Smooth muscle cell of the brain vasculature (primary cell): ENCODE data around the gene CLTCL1.

Experiments
- DNase-seq: peaks from one replicate; pipeline ENCODE4 v3.0.0-alpha.2; 2012; ENCODE audit warnings: low read depth, low spot score

CLTCL1 gene

DNA sequence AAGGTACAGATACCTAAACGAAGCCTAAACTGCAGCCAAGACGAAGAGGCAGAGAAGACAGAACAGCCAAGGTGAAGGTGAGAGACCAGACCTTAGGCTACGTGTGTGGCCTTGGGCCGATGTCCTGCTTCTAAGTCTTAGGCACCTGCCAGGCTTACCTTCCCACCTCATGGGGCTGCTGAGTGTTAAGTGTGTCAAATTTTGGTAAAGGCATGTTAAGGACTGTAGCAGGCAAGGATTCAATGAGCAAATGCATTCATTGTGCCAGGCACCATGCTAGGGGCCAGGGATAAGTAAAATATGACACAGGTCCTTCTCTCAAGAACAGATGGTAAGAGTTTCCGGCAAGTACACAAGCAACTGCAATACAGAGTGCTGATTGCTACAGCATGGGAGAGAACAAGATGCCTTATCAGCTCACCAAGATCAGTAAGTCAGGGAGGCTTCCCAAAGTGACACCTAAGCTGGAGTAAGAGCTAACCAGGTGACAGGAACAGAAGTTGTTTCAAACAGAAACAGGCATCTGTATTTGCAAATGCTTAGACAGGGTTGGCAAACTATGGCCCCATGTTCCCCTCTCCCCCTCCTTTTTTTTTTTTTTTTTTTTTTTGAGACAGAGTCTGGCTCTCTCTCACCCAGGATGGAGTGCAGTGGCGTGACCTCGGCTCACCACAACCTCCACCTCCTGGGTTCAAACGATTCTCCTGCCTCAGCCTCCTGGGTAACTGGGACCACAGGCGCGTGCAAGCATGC, 46.7 kb downstream of the CLTCL1 start:
- no peak for DNase-seq

DNA sequence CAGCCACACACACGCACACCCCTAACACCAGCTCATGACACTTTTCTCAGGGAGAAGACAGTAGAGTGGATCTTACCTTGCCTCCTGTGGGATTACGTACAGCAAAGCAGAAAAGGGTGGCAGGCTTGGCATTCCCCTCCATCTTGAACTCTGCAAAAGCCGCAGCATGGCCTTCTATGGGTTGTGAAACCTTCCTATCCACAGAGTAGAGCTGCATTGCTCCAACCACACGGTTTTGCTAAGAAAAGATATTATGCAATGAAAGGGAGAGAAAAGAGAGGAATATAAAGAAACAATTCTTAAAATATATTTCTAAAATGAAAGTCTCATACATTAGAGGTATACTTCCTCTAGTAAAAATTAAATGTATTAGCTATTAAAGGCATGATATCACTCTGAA, 48.8 kb downstream of the CLTCL1 start:
- no peak for DNase-seq

DNA sequence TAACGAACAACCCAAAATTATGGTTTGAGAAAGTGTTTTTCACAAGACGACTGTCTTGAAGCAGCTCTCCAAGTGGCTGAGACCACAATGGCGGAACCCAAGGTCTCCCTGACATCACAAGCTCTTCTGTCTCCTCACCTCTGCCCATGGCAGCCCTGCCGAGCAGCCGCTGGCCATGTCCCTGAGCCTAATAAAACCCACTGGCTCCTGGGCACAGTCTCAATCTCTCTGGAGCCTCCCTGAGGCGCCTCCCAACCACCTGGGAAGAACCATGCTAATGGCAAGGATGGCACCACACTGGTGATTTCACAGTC, 50.0 kb downstream of the CLTCL1 start:
- DNase-seq, result no peak

DNA sequence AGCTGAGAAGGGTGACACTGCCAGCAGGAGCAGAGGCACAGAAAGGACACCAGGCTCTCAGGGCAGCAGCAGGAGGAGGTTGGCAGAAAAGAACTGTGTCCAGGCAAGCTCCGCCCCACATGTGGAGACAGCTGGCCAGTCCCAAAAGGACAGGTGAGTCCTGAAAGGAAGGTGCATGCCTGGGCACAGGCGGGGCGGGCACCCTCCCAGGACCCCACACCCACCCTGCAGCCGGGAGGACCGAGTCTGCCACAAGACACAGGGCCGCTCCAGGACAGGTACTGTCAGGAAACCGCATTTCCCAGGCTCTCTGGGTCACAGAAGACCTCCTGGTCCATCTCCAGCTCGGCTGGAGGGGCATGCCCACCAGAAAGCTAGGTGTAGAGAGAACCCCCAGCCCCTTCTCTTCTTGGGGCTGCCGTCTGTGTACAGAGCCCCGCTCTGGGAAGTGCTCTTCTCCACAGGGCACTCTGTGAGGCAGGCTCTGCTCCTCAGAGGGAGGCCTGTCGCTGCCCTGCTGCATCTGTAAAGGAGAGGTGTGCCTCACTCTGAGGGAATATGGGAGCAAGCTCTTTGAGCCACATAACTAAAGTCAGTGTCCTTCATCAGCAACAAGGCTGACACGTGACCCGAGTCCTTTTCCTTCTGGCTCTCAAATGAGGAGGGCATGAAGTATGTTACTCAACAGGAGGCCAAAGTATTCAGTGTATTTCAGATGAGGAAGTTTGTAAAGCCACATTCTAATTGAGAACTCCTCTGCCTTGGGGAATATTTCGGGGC, 50.5 kb downstream of the CLTCL1 start:
- no peak for DNase-seq

DNA sequence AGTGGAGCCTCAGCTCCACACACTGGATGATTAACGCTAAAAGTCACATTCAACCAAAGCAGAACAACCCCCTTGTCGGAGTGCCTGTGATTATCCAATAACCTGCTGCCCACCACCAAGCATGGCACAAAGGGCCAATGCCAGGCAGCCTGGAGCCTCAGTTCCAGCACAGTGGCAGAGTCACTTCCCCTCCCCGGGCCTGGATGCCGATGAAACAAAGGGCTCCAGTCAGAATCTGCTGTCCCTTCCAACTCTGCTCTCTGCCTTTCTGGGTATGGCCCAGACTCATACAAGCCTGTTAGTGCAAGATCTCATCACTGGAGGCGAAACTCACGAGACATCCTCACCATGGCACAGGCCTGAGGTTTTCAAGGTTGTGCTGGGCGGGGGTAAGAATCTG, 52.1 kb downstream of the CLTCL1 start:
- DNase-seq, result no peak

DNA sequence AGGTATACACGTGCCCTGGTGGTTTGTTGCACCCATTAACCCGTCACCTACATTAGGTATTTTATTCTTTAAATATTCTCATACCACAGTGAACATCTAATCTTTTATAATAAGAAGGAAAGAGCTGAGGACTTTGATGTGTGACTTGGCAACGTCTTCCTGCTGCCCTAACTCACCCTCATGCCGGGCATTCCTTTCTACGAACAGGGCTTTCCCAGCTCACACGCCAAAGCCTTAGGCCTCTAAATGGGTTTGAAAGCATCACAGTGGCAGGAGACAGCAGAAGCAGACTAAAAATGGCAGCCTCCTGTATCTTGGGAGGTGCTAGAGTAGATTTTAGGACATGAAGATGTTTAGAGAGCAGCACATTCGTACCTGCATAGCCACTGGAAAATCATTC, 52.6 kb downstream of the CLTCL1 start:
- DNase-seq, result no peak

DNA sequence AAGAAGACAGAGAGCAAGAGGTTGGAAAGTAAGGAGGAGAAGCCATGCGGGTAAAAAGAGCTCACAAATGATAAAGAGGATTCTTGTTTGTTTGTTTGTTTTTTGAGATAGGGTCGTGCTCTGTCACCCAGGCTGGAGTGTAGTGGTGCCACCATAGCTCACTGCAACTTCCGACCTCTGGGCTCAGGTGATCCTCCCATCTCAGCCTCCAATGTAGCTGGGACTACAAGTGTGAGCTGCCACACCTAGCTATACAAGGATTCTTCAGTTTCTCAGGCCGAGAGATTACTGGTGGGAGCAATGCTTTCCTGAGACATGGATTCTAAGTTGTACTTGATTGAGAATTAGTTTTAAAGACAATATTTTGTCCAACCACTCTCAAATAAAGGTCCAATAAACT, 55.6 kb downstream of the CLTCL1 start:
- DNase-seq, result no peak

DNA sequence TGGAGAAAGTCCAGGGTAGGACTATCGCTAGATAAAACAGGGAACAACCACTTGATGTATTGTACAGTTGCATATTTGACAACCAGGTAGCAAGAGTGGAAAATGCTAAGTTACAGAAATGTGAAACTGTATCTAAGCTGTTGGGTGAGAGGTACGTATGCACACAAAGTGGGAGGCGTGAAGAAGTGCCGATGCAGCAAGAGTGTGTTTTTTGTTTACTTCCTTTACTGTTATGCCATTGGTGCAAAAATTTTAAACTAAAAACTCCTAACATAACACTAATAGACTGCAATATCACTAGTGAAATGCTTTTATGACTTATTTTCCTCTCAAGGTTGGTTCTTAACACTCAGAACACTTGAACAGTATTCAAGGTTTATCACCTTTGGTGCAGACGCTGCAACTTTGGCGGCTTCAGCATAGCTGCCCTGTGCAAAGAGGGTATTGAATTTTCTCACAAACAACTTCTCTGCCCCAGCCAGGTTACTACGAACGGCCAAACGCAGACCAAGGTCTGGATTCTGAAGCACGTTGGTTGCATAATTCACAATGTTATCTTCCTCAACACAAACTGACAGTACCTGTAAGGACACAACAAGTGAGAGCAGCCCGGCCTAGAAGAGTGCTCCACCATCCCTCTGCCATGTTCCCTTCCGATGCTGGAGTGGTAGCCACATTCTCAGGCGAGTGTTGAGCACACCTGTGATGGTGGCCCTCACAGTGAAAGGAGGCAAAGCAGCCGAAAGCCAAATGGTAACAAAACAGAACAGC, 57.2 kb downstream of the CLTCL1 start:
- no peak for DNase-seq

DNA sequence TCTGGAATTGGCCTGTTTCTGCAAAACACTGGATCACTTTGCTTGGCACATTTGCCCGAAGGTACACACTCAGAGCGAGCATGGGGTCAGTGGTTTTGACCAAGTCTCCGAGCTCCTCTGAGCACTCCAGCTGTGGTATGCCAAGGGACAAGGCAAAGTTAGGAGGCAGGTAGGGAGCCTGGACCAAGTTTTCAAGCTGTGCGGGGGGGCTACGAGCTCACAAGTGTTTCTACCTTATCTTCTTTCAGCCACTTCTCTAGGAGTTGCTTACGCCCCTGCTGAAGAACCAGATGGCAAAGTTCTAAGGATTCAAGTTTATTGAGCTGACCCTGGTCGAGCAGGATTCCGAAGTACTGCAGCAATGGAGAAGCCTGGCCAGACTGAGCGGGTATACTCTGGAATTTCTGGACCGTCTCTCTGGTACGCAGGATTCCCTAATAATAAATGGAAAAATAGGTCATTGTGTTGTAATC, 58.3 kb downstream of the CLTCL1 start:
- DNase-seq, result no peak

DNA sequence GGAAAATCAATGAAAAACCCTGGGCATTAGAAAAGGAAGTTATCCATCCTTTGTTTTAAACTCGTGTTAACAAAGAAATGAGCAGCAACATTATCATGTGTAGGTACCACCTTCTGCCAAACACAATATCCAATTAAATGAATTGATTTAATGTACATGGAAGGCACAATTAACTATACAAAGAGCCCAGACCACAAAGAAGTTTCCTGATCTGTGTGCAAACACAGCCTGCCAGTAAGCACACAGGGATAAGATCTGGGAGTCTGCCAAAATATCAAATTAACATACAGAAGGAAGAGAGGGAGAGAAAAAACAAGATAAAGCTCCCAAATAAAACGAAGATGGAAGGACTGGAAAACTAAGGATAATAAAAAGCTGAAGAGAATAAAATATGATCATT, 58.9 kb downstream of the CLTCL1 start:
- no peak for DNase-seq

DNA sequence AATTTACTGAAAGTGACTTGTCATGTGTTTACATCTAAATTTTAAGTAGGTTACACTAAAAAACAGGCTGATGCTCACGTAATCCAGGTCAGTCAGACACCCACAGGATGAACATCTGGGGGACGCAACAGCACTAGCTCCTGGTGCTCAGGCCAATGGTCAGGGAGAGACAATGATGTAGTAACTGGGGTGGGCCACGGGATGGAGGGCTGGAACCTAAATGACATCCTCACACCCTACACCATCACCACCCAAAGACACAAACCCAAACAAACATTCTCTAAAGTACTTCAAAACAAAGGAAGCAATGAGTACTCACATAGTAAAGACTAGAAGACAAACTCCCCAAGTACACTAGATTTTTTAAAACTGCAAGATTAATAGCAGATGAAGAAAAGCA, 59.5 kb downstream of the CLTCL1 start:
- DNase-seq, result no peak

DNA sequence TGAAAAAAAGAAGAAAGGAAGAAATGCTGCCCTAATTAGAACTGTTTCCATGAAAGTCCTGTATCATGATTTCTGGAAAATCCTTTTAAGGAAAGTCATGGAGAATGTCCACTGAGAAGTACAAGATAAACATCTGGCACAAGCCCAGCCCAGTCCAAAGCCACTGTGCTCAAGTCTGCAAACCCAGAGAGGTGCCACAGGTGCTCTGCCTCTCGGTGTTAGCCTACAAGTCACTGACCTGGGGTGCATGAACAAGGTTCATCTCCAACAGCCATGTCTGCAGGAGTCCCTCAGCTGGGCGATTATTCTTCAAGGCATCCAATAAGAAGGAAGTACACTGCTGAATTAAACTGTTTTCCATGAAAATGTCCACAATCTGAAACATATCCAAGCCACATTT, 61.9 kb downstream of the CLTCL1 start:
- no peak for DNase-seq

DNA sequence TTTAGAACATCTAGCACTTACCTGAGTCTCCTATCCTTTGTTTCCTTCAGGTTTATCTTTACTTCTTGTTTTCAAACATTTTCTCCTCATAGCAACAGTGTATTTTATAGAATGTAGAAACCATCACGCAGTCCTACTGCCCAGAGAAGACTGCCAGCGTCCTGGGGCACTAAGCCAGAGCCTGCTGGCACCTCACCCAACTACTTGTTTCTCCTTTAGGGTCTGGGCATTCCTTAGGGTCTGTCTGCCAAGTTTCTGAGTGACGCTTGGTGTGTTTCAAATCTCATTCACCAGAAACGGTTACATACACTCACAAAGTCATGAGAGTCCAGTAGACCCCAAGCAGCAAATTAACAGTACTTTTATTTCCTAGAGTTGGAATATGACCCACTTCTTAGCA, 63.3 kb downstream of the CLTCL1 start:
- DNase-seq, result no peak

DNA sequence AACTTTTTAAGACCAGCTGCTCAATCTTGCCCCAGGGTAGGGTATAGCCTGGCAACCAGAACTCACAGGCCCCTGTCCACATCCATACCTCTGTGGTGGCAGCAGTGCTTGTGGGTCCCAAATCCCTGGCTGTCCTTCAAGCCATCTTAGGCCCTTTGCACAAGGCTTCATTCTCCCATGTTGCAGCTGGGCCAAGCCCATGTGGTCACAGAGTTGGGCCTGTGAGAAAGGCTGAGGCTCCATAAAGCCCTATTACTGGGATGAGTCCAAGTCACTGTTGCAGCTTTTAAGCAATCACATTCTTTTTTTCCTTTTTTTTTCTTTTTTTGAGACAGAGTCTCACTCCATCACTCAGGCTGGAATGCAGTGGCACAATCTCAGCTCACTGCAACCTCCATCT, 65.1 kb downstream of the CLTCL1 start:
- no peak for DNase-seq

DNA sequence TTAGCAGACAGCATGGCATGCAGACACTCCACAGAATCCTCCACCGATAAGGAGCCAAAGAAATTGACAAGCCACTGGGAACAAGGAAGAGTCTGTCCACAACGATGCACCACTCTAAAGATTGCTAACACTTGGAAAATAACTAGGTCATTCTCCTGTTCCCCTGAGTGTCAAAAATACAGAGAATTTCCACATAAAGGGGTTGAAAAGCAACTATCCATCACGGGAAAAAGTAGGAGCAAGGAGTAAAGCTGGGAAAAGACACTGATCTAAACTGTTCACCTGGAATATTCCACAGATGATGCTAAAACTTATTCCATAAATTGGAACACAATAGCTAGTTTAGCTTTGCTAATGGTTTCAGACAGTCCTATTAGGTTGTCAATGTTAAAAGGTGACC, 66.0 kb downstream of the CLTCL1 start:
- DNase-seq, result no peak

DNA sequence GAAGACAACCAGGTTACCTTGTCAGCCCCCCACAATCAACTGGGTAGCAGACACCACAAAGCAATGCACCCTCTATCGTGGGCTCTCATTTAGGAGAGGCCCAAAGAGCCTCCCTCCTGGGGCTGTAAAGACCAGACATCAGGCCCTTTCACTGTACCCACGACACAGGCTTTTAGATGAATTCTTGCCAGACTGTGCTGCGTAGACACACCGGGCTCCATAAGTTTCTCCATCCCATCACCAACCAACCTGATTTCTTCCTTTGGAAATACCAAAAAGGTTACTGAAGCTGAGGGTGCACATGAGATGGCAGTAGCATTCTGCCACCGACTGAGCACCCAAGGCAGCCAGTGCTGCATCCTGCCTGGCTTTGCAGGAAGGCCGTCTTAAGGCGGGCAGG, 66.5 kb downstream of the CLTCL1 start:
- DNase-seq, result no peak

DNA sequence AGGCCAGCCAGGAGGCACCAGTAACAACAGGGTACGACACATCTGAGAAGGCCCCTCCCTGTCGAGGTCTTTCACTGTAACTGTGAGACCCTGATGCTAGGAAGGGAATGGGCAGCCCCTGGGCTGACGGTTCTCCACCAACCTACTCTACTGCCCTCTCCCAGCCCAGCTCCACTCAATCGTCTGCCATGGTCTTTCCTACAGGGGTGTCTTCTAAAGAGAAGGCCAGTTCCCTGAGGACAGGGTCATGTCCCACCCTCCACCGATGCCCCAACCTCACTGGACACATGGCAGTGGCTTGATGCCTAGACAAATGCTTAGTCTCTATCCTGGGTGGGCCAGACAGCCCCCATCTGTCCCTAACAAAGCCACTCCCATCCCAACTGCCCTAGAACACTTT, 67.0 kb downstream of the CLTCL1 start:
- DNase-seq, result no peak

DNA sequence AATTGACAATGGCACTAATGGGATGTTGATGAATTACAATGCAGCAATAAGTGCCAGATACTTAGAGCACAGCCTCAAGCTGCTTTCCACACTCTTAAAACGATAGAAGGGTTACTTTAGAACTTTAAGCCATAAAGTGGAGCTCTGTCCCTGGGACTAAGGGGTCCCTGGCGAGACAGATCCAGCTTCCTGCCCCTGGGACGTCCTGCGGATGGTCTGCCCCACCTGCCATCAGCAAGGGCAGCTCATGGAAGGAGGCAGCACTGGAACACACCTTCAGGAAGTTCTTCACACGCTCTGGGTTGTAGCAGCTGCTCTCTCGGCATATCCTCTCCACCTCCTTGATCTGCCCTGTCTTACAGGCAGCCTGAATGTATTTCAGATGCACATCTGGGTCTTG, 67.9 kb downstream of the CLTCL1 start:
- DNase-seq, result no peak

DNA sequence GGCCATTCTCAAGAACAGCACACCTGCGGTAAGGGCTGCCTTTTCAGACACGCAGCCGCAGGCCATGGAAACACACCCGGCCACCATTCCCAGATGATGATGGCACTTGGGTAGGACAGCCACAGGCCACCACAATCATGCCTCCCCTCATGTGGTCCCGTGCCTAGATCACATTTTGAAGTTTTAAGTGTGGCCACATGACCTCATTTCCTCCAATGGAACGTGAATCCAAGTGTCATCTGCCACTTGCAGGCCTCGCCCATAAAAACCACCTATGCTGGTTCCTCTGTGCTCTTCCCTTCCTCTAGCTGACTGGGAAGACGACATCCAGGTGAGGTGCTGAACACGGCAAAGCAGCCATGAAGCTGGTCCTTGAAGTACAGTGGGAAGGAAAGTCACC, 68.4 kb downstream of the CLTCL1 start:
- no peak for DNase-seq

DNA sequence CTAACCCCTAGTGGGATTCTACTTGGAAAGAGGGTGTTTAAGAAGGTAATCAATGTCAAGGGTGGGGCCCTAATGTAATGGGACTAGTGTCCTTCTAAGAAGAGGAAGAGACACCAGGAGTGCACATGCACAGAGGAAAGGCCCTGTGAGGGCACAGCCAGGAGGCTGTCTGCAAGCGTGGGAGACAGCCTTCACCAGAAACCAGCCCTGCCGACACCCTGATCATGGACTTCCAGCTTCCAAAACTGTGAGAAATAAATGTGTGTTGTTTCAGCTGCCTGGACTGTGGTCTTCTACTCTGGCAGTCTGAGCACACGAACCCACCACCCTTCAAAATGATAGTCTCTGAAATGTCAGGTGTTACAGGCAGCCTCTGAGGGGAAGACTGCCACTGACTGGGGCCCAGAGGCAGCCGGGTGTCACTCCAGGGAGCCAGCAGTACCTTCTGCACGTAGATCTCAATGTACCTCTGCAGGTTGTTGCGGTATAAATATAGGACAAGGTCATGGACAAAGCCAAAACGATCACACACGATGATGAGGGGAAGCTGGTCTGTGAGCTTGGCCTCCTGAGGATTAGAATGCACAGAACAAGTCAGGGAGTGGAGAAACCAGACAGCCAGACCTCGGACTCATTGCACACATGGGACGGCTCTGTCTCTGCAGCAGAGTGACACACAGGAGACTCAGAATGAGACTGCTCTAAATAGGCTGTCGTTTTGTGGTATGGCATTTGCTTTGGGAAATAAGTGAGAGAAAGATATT, 69.1 kb downstream of the CLTCL1 start:
- no peak for DNase-seq

DNA sequence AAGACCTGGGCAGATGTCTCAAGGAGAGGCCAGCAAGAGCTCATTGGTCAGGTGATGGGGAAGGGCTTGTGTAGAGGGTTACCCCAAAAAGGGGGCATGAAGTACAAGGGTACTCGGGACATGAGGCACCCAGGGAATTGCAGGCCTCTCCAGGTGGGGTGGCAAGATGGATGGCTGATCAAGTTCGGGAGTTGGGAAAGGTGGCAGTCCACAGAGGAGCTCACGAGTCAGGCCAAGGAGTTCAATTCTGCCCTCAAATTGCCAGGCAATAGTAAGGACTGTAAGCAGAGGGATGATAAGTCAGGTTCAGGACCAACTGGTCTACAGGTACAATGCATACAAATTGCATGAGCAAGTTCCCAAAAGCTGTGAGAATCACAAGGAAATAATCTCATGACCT, 70.7 kb downstream of the CLTCL1 start:
- no peak for DNase-seq
